ENCODE data around the gene SLC4A5. TPM values are rescaled to one million over a fixed set of nuclear protein-coding genes. Genes with fewer than 3 reads are reported as not detected.

The SLC4A5 gene
- total RNA-seq, 6 donors from 2014 or later: 3.2 to 47.1 (median 11.0) TPM

GRCh38 chr2:74374509-74375205, 31.4 kb upstream of the SLC4A5 start:
- ATAC-seq (ENCODE audit: low FRiP score in 2 of 2) (peak; percentile 53 to 88), DNase-seq (peak; percentile 69 to 70)
- Histone ChIP-seq H3K27ac (peak overlapping the region in 2 of 4 donors; percentile 13 to 26), H3K4me1 (peaks cover 9 to 27% (median 19%) of the 10 kb centered on the region in 4 donors), H3K9me3 (no peaks in the 10 kb centered on the region), H3K4me3 (peak overlapping the region in 3 of 4 donors; percentile 21 to 35 (median 24)), H3K27me3 (no peaks in the 10 kb centered on the region), H3K36me3 (peaks cover 19 to 54% (median 38%) of the 10 kb centered on the region in 4 donors)
- no peak for TF ChIP-seq EP300 (IDR thresholded peaks at IDR 0.05)
- no peak for TF ChIP-seq CTCF (IDR thresholded peaks at IDR 0.05)
- no peak for TF ChIP-seq POLR2AphosphoS5 (IDR thresholded peaks at IDR 0.05)
- TF ChIP-seq POLR2A (IDR thresholded peaks at IDR 0.05): no peak
- 68 to 78% methylated on average over 12 to 18 of the region's 19 CpGs for WGBS, 2 donors

- H3K36me3 ChIP-seq: peaks cover 24 to 61% (median 45%) of the 10 kb centered on the region in 4 donors
Observed at GRCh38 chr2:74373985-74374384, 30.8 kb upstream of the SLC4A5 start.

GRCh38 chr2:74373221-74373676, 30.0 kb upstream of the SLC4A5 start:
- H3K4me1 ChIP-seq: peaks cover 3 to 16% (median 11%) of the 10 kb centered on the region in 4 donors
- DNase-seq: peak in 1 of 2 donors; percentile 86
- ATAC-seq (ENCODE audit: low FRiP score in 2 of 2): peak; percentile 48 to 67
- peak overlapping the region in 2 of 4 donors; percentile 13 to 26 for H3K27ac ChIP-seq
- peaks cover 31 to 69% (median 52%) of the 10 kb centered on the region in 4 donors for H3K36me3 ChIP-seq
- H3K4me3 ChIP-seq: no peak overlapping the region
- WGBS, 2 donors: 47 to 63% methylated on average over 5 of the region's 5 CpGs
- TF ChIP-seq CTCF (IDR thresholded peaks at IDR 0.05) (no peak), EP300 (IDR thresholded peaks at IDR 0.05) (no peak), POLR2AphosphoS5 (IDR thresholded peaks at IDR 0.05) (no peak), POLR2A (IDR thresholded peaks at IDR 0.05) (no peak)
- no peaks in the 10 kb centered on the region for H3K9me3 ChIP-seq
- no peaks in the 10 kb centered on the region for H3K27me3 ChIP-seq

More at GRCh38 chr2:74373985-74374384, 30.8 kb upstream of the SLC4A5 start:
- H3K4me3 ChIP-seq: peak overlapping the region in 3 of 4 donors; percentile 21 to 35 (median 24)
- H3K9me3 ChIP-seq: no peaks in the 10 kb centered on the region
- TF ChIP-seq POLR2AphosphoS5 (IDR thresholded peaks at IDR 0.05) (no peak), CTCF (IDR thresholded peaks at IDR 0.05) (no peak), POLR2A (IDR thresholded peaks at IDR 0.05) (no peak), EP300 (IDR thresholded peaks at IDR 0.05) (no peak)
- DNase-seq: no peak
- no peaks in the 10 kb centered on the region for H3K27me3 ChIP-seq
- peaks cover 3 to 20% (median 13%) of the 10 kb centered on the region in 4 donors for H3K4me1 ChIP-seq
- WGBS, 2 donors: 80 to 85% methylated on average over 6 to 8 of the region's 8 CpGs
- no peak for ATAC-seq (ENCODE audit: low FRiP score in 2 of 2)
- H3K27ac ChIP-seq: peak overlapping the region in 2 of 4 donors; percentile 13 to 26

- no peak overlapping the region for H3K27ac ChIP-seq
- peaks cover 3 to 16% (median 11%) of the 10 kb centered on the region in 4 donors for H3K4me1 ChIP-seq
- WGBS, 2 donors: 86% methylated on average over 6 of the region's 6 CpGs
- ATAC-seq (ENCODE audit: low FRiP score in 2 of 2) (no peak), DNase-seq (no peak)
- H3K9me3 ChIP-seq: no peaks in the 10 kb centered on the region
- no peak for TF ChIP-seq EP300 (IDR thresholded peaks at IDR 0.05)
- TF ChIP-seq POLR2A (IDR thresholded peaks at IDR 0.05): no peak
- TF ChIP-seq CTCF (IDR thresholded peaks at IDR 0.05): no peak
- TF ChIP-seq POLR2AphosphoS5 (IDR thresholded peaks at IDR 0.05): no peak
- H3K36me3 ChIP-seq: peaks cover 34 to 69% (median 55%) of the 10 kb centered on the region in 4 donors
- no peak overlapping the region for H3K4me3 ChIP-seq
- H3K27me3 ChIP-seq: no peaks in the 10 kb centered on the region
Observed at GRCh38 chr2:74372674-74373073, 29.5 kb upstream of the SLC4A5 start.

Data from upper lobe of left lung (tissue), 6 donors.